GM12878 (cell line): Measurements from ENCODE around the gene MPIG6B. TPM values are rescaled to one million over a fixed set of nuclear protein-coding genes. Genes with fewer than 3 reads are reported as not detected.

Source experiments
- BMI1 ChIP-seq: fragments of 450-650 bp; IDR thresholded peaks from 2 replicates; pipeline ENCODE4 v1.6.1; 2016; ENCODE audit warnings: mild to moderate bottlenecking, moderate library complexity, borderline replicate concordance
- CBFB ChIP-seq: IDR thresholded peaks from 2 replicates; pipeline ENCODE4 v1.6.1; 2016; ENCODE audit warnings: antibody characterized with exemption, low read depth
- EED ChIP-seq: sonication (generic); IDR thresholded peaks from 2 replicates; pipeline ENCODE4 v1.6.1; 2016; ENCODE audit warnings: antibody characterized with exemption, low read depth
- ESRRA ChIP-seq: IDR thresholded peaks from 2 replicates; pipeline ENCODE4 v1.6.1; 2012; ENCODE audit warnings: mild to moderate bottlenecking, low read length, improper control_type of control experiment
- GATAD2B ChIP-seq: fragments of 450-650 bp; conservative IDR thresholded peaks from 2 replicates; pipeline ENCODE4 v1.6.1; 2017; ENCODE audit warnings: low read depth, mild to moderate bottlenecking, moderate library complexity
- HDAC6 ChIP-seq: fragments of 200-600 bp; sonication (generic); IDR thresholded peaks from one replicate; pipeline ENCODE4 v1.8.0; 2017; ENCODE audit warnings: antibody characterized with exemption; ENCODE audit not compliant: unreplicated experiment
- IKZF2 ChIP-seq, 2 experiments: fragments of 450-650 bp; IDR thresholded peaks; 2 replicates each; pipeline ENCODE4 v1.6.1; 2017; ENCODE audit warnings: mild to moderate bottlenecking in 2 of 2, moderate library complexity in 2 of 2
- MTA2 ChIP-seq: fragments of 450-650 bp; IDR thresholded peaks from 2 replicates; pipeline ENCODE4 v1.6.1; 2016; ENCODE audit warnings: low read depth, mild to moderate bottlenecking, moderate library complexity
- MYB ChIP-seq: fragments of 150-350 bp; IDR thresholded peaks from 2 replicates; pipeline ENCODE4 v1.6.1; 2014; ENCODE audit warnings: mild to moderate bottlenecking, low read depth, low read length, borderline replicate concordance
- NR2C2 ChIP-seq: IDR thresholded peaks from 2 replicates; pipeline ENCODE4 v1.6.1; 2011; ENCODE audit warnings: borderline replicate concordance, low read depth; ENCODE audit not compliant: control insufficient read depth, insufficient read length
- NR2F1 ChIP-seq: fragments of 450-650 bp; conservative IDR thresholded peaks from 2 replicates; pipeline ENCODE4 v1.6.1; 2017; ENCODE audit warnings: mild to moderate bottlenecking
- PAX8 ChIP-seq: fragments of 450-650 bp; IDR thresholded peaks from 2 replicates; pipeline ENCODE4 v1.6.1; 2017; ENCODE audit warnings: mild to moderate bottlenecking, moderate library complexity
- PML ChIP-seq: IDR thresholded peaks from 2 replicates; pipeline ENCODE4 v1.6.1; 2012; ENCODE audit warnings: low read length, inconsistent platforms
- POLR2A ChIP-seq: IDR thresholded peaks from 2 replicates; pipeline ENCODE4 v1.6.1; 2011; ENCODE audit warnings: low read depth, mild to moderate bottlenecking, low read length
- SMAD1 ChIP-seq: fragments of 450-650 bp; IDR thresholded peaks from 2 replicates; pipeline ENCODE4 v1.6.1; 2018; ENCODE audit warnings: mild to moderate bottlenecking, low read depth; ENCODE audit not compliant: partially characterized antibody
- SPI1 ChIP-seq: IDR thresholded peaks from 2 replicates; pipeline ENCODE4 v1.6.1; 2011; ENCODE audit warnings: low read depth, mild to moderate bottlenecking, low read length, moderate library complexity, borderline replicate concordance; ENCODE audit not compliant: insufficient read depth
- SREBF1 ChIP-seq: IDR thresholded peaks from 2 replicates; pipeline ENCODE4 v1.6.1; 2012; ENCODE audit warnings: mild to moderate bottlenecking, low read length
- SUPT20H ChIP-seq: IDR thresholded peaks from 2 replicates; pipeline ENCODE4 v1.6.1; 2011; ENCODE audit warnings: low read depth, mild to moderate bottlenecking, low read length, moderate library complexity, borderline replicate concordance; ENCODE audit not compliant: control insufficient read depth
- ZNF217 ChIP-seq: fragments of 450-650 bp; IDR thresholded peaks from 2 replicates; pipeline ENCODE4 v1.6.1; 2017; ENCODE audit warnings: antibody characterized with exemption, mild to moderate bottlenecking
- ZNF24 ChIP-seq: fragments of 450-650 bp; IDR thresholded peaks from 2 replicates; pipeline ENCODE4 v1.6.1; 2017; ENCODE audit warnings: antibody characterized with exemption, mild to moderate bottlenecking
- ZNF622 ChIP-seq: fragments of 450-650 bp; IDR thresholded peaks from 2 replicates; pipeline ENCODE4 v1.6.1; 2017; ENCODE audit warnings: mild to moderate bottlenecking, inconsistent platforms
- ZZZ3 ChIP-seq: IDR thresholded peaks from 2 replicates; pipeline ENCODE4 v1.6.1; 2011; ENCODE audit warnings: low read depth; ENCODE audit not compliant: control insufficient read depth, insufficient read length
- polyA plus RNA-seq, 11 experiments: library from polyadenylated mRNA; depleted of rRNA in 4 of 11; unstranded in 6 of 11; stranded (reverse) in 5 of 11; fragments of >200 nt; fragmentation: Nextera tagmentation in 4 of 11; fragmentation: Illumina TruSeq in 1 of 11; extraction: Ambion mirVana in 4 of 11; extraction: Trizol in 1 of 11; gene quantifications; 1 replicate in 1 of 11; 2 replicates in 10 of 11; pipeline versions ENCODE4 v1.2.1 to v1.2.3, GENCODE V29; 2011 to 2016; ENCODE audit warnings: inconsistent platforms in 2 of 11, missing spikeins in 2 of 11, low read depth in 1 of 11
- total RNA-seq, 4 experiments: library from RNA; depleted of rRNA in 3 of 4; stranded (reverse); fragments of >200 nt in 3 of 4; fragmentation: Illumina TruSeq in 1 of 4; extraction: Trizol in 1 of 4; gene quantifications; 2 replicates each; pipeline versions ENCODE4 v1.2.1 to v1.2.3, GENCODE V29; 2013 to 2021
- TF ChIP-seq, protein P1 (sequence below): fragments of 450-650 bp; IDR thresholded peaks from 2 replicates; pipeline ENCODE4 v1.6.1; 2018; ENCODE audit warnings: mild to moderate bottlenecking, low read depth, moderate library complexity; ENCODE audit not compliant: partially characterized antibody
- TF ChIP-seq, protein P2 (sequence below): IDR thresholded peaks from 2 replicates; pipeline ENCODE4 v1.6.1; 2011; ENCODE audit warnings: low read depth, low read length, improper control_type of control experiment, borderline replicate concordance
- TF ChIP-seq, protein P3 (sequence below): IDR thresholded peaks from 2 replicates; pipeline ENCODE4 v1.6.1; 2011; ENCODE audit warnings: mild to moderate bottlenecking, low read depth, low read length, moderate library complexity; ENCODE audit not compliant: insufficient replicate concordance
- TF ChIP-seq, protein P4 (sequence below): IDR thresholded peaks from 2 replicates; pipeline ENCODE4 v1.6.1; 2011; ENCODE audit warnings: low read depth, mild to moderate bottlenecking, low read length, moderate library complexity, borderline replicate concordance; ENCODE audit errors: extremely low read depth
- TF ChIP-seq, protein P5 (sequence below): fragments of 450-650 bp; IDR thresholded peaks from 2 replicates; pipeline ENCODE4 v1.6.1; 2017; ENCODE audit warnings: borderline replicate concordance

The MPIG6B gene
- total and polyA plus RNA-seq, 10 of the 15 experiments (the other 5 are each of a cell fraction or from before 2014, with no cell fraction given): not detected

DNA sequence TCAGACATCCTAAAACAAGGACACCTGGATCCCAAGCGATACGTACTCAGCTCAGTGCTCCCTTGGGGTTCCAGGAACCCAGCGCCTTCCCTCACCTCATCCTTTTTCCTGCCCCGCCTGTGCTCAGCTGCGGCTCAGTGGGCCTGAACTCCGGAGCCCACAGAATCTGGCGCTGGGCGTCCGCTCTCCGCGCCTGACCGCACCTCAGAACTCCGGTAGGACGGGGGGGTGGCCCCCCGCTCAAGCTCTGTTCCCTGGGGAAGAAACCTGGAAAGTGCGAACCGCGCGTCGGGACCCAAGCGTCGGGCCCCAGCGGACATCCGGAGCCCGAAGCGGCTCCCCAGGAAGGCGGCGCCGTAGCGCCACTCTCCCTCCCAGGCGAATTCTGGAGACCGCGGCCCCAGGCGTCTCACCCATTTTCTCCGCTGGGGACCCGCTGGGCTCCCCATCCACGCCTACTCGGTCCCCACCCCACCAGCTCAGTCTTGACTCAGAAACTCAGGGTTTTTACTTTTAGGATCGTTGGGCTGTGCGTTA lies 42.0 kb upstream of the MPIG6B start (continued):
- TF ChIP-seq, protein P1, sequence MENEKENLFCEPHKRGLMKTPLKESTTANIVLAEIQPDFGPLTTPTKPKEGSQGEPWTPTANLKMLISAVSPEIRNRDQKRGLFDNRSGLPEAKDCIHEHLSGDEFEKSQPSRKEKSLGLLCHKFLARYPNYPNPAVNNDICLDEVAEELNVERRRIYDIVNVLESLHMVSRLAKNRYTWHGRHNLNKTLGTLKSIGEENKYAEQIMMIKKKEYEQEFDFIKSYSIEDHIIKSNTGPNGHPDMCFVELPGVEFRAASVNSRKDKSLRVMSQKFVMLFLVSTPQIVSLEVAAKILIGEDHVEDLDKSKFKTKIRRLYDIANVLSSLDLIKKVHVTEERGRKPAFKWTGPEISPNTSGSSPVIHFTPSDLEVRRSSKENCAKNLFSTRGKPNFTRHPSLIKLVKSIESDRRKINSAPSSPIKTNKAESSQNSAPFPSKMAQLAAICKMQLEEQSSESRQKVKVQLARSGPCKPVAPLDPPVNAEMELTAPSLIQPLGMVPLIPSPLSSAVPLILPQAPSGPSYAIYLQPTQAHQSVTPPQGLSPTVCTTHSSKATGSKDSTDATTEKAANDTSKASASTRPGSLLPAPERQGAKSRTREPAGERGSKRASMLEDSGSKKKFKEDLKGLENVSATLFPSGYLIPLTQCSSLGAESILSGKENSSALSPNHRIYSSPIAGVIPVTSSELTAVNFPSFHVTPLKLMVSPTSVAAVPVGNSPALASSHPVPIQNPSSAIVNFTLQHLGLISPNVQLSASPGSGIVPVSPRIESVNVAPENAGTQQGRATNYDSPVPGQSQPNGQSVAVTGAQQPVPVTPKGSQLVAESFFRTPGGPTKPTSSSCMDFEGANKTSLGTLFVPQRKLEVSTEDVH: no peak
- TF ChIP-seq NR2F1 (no peak), PAX8 (no peak), NR2C2 (no peak), IKZF2 (IDR thresholded peaks at IDR 0.05) (peak; percentile 49 to 62), EED (peak; percentile 43; the same call in 1 of the 2 replicates), MTA2 (no peak), SMAD1 (no peak), MYB (no peak), ZZZ3 (no peak), ZNF622 (no peak), BMI1 (no peak), ZNF217 (no peak), PML (no peak), HDAC6 (no peak), SPI1 (no peak), CBFB (no peak), ZNF24 (0 out of 2 replicates have a peak, but pooled peaks have one; percentile 8), ESRRA (no peak), SREBF1 (no peak), GATAD2B (0 out of 2 replicates have a peak, but pooled peaks have one; percentile 37), SUPT20H (no peak), POLR2A (no peak)
- TF ChIP-seq, protein P2, sequence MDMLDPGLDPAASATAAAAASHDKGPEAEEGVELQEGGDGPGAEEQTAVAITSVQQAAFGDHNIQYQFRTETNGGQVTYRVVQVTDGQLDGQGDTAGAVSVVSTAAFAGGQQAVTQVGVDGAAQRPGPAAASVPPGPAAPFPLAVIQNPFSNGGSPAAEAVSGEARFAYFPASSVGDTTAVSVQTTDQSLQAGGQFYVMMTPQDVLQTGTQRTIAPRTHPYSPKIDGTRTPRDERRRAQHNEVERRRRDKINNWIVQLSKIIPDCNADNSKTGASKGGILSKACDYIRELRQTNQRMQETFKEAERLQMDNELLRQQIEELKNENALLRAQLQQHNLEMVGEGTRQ: no peak
- TF ChIP-seq, protein P3, sequence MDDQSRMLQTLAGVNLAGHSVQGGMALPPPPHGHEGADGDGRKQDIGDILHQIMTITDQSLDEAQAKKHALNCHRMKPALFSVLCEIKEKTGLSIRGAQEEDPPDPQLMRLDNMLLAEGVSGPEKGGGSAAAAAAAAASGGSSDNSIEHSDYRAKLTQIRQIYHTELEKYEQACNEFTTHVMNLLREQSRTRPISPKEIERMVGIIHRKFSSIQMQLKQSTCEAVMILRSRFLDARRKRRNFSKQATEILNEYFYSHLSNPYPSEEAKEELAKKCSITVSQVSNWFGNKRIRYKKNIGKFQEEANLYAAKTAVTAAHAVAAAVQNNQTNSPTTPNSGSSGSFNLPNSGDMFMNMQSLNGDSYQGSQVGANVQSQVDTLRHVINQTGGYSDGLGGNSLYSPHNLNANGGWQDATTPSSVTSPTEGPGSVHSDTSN: no peak
- TF ChIP-seq, protein P4, sequence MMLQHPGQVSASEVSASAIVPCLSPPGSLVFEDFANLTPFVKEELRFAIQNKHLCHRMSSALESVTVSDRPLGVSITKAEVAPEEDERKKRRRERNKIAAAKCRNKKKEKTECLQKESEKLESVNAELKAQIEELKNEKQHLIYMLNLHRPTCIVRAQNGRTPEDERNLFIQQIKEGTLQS: no peak
- TF ChIP-seq, protein P5, sequence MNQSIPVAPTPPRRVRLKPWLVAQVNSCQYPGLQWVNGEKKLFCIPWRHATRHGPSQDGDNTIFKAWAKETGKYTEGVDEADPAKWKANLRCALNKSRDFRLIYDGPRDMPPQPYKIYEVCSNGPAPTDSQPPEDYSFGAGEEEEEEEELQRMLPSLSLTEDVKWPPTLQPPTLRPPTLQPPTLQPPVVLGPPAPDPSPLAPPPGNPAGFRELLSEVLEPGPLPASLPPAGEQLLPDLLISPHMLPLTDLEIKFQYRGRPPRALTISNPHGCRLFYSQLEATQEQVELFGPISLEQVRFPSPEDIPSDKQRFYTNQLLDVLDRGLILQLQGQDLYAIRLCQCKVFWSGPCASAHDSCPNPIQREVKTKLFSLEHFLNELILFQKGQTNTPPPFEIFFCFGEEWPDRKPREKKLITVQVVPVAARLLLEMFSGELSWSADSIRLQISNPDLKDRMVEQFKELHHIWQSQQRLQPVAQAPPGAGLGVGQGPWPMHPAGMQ: no peak
